ENCODE data around the gene HES3.

The HES3 gene

DNA sequence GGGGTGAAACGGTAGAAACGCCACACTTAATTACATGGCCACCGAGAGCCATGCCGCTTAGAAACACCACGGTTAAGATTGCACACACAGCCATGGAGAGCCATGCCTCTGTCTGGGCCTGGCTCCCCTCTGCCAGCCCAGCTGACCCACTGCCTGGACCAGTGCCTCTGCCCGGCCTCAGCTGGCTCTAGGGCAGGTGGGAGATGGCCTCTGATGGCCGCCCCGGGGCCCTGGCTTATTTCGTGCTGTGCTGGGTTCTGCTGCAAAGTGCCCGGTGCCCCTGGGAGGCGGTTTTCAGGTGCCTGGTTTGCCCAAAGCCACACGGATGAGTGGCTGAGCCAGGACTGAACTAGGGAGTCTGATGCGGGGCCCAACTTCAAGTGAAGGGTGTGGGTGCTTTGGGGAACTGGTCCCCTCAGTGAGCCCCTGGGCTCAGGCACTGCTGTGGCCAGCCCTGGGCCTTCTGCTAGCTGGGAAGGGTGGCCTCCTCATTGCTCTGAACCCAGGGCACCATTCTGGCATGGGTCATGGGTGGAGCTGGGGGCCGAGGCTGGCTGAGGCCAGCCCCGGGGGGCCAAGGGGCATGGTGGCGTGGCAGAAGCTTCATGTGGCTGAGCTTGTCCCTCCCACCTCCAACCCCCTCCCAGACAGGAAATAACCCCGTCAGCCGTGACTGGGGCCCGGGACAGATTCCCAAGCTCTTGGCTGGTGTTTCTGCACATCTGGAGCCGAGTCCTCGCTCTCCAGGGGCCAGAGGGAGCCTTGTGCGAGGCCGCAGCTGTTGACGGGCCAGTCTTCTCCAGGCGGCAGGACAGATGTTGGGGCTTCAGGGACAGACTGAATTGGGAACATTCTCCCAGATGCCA, 18.8 kb downstream of the HES3 start:
- no peak overlapping the region for H3K27ac ChIP-seq
- TF ChIP-seq, protein P1, sequence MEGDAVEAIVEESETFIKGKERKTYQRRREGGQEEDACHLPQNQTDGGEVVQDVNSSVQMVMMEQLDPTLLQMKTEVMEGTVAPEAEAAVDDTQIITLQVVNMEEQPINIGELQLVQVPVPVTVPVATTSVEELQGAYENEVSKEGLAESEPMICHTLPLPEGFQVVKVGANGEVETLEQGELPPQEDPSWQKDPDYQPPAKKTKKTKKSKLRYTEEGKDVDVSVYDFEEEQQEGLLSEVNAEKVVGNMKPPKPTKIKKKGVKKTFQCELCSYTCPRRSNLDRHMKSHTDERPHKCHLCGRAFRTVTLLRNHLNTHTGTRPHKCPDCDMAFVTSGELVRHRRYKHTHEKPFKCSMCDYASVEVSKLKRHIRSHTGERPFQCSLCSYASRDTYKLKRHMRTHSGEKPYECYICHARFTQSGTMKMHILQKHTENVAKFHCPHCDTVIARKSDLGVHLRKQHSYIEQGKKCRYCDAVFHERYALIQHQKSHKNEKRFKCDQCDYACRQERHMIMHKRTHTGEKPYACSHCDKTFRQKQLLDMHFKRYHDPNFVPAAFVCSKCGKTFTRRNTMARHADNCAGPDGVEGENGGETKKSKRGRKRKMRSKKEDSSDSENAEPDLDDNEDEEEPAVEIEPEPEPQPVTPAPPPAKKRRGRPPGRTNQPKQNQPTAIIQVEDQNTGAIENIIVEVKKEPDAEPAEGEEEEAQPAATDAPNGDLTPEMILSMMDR (conservative IDR thresholded peaks at IDR 0.05): no peak
- TF ChIP-seq ZFX (IDR thresholded peaks at IDR 0.05): no peak

- TF ChIP-seq ZFX (IDR thresholded peaks at IDR 0.05): no peak
- TF ChIP-seq, protein P1 (conservative IDR thresholded peaks at IDR 0.05): no peak
- no peak overlapping the region for H3K27ac ChIP-seq
Observed at GRCh38 chr1:6263716-6264115, 19.7 kb downstream of the HES3 start.

DNA sequence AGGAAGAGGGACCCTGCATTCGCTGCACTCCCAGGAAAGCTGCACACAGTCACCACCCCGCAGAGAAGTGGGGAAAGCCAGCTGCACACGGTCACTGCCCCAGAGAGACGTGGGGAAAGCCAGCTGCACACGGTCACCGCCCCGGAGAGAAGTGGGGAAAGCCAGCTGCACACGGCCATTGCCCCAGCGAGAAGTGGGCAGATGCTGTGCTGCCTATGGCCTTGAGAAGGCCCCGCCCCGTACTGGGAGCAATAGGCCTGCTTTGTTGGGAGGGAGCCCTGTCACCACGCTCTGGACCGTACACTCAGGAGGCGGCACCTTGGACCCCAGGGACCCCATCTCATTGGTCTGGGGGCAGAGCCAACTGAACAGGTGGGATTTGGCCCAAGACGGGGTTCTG, 21.2 kb downstream of the HES3 start:
- no peak overlapping the region for H3K27ac ChIP-seq
- TF ChIP-seq ZFX (IDR thresholded peaks at IDR 0.05): no peak
- TF ChIP-seq, protein P1 (conservative IDR thresholded peaks at IDR 0.05): no peak

DNA sequence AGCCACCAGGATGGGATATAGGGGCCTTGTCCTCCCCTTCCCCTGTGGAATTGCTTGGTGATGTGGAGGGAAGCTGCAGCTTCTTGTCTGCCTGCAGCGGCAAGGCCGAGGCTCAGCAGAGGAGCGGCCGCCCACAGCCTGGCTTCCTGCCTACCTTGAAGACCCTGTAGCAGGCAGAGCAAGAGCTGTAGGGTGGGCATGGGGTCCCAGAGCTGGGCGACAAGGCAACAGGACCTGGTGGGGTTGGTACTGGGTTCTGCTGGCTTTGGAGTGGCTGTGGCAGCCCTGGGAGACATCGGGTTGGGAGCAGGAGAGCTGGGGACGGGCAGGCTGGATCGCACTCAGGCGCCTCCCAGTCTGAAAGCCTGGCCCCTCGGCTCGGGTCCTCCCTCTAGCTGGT, 22.7 kb downstream of the HES3 start:
- TF ChIP-seq, protein P1 (conservative IDR thresholded peaks at IDR 0.05): no peak
- no peak for TF ChIP-seq ZFX (IDR thresholded peaks at IDR 0.05)
- no peak overlapping the region for H3K27ac ChIP-seq

- H3K27ac ChIP-seq: no peak overlapping the region
- TF ChIP-seq, protein P1 (conservative IDR thresholded peaks at IDR 0.05): no peak
- TF ChIP-seq ZFX (IDR thresholded peaks at IDR 0.05): no peak
Observed at GRCh38 chr1:6267686-6268322, 23.8 kb downstream of the HES3 start.

- no peak overlapping the region for H3K27ac ChIP-seq
- no peak for TF ChIP-seq ZFX (IDR thresholded peaks at IDR 0.05)
- TF ChIP-seq, protein P1 (conservative IDR thresholded peaks at IDR 0.05): no peak
Observed at GRCh38 chr1:6268415-6268814, 24.4 kb downstream of the HES3 start.

GRCh38 chr1:6269296-6269695, 25.3 kb downstream of the HES3 start:
- TF ChIP-seq, protein P1 (conservative IDR thresholded peaks at IDR 0.05): no peak
- TF ChIP-seq ZFX (IDR thresholded peaks at IDR 0.05): no peak
- no peak overlapping the region for H3K27ac ChIP-seq

Measured in C4-2B (cell line).